AG08395 (cell line): ENCODE measurements around the gene TSHB.
A peak's percentile ranks its signal among the peaks of the same experiment; 100 is the strongest.
"Not testable (repeated sequence)": the region's sequence is repeated elsewhere in the genome, so short reads cannot be mapped to it uniquely, and the experiment has no call there.

ENCODE experiments used
- DNase-seq: peaks from one replicate; pipeline ENCODE4 v3.0.0; 2012; ENCODE audit warnings: mixed read lengths, low spot score

Gene TSHB

DNA sequence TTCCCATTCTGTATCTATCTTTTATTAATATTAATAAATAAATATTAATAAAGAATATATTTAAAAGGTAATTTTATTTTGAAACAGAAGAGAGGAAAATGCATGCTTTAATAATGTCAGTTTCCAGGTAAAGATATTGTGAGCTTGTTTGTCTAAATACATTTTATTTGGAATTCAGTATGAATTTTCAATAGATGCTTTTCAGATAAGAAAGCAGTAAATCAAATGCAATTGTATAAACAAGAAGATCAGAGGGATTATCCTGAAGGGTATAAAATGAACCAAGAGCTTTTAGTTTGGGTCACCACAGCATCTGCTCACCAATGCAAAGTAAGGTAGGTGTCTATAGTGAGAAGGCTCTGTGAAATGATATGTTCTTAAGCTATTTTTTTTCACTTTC, at the start of gene TSHB:
TSS of gene TSHB (plus strand) at position 301 of the 400 bp plus-strand sequence. CDS start 3,537 bp downstream, outside the sequence.
- no peak for DNase-seq

GRCh38 chr1:114982251-114982650, 47.4 kb upstream of the TSHB start:
- DNase-seq = no peak

DNA sequence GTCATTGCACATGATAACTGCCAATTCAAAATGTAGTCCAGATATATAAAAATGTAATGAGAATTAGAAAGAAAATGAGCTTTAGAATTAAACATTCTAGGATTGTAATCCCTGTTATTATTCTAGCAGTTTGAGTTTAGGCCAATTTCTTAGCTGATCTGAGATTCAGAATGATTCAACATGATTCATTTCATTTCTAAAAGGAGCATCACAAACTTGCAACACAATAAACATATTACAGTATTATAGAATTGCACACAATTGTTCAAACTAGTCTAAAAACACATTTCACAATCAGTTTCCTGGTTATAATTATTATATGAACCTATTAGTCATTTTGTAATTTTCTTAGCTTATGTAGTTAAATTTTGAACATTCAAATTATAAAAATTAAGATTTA, 43.3 kb upstream of the TSHB start:
- DNase-seq = peak; percentile 33

DNA sequence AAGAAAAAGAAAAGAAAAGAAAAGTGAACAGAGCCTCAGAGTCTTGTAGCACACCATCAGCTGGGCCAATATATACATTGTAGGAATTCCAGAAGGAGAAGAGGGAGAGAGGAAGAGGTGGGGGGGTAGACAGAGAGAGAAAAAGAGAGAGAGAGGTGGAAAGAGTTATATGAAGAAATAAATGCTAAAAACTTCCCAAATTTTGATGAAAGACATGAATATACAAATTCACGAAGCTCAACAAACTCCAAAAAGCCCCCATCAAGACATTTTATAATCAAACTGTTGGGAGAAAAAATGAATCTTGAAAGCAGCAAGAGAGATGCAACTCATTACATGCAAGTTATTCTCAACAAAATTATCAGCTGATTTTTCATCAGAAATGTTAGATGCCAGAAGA, 41.5 kb upstream of the TSHB start:
- DNase-seq = no peak

DNA sequence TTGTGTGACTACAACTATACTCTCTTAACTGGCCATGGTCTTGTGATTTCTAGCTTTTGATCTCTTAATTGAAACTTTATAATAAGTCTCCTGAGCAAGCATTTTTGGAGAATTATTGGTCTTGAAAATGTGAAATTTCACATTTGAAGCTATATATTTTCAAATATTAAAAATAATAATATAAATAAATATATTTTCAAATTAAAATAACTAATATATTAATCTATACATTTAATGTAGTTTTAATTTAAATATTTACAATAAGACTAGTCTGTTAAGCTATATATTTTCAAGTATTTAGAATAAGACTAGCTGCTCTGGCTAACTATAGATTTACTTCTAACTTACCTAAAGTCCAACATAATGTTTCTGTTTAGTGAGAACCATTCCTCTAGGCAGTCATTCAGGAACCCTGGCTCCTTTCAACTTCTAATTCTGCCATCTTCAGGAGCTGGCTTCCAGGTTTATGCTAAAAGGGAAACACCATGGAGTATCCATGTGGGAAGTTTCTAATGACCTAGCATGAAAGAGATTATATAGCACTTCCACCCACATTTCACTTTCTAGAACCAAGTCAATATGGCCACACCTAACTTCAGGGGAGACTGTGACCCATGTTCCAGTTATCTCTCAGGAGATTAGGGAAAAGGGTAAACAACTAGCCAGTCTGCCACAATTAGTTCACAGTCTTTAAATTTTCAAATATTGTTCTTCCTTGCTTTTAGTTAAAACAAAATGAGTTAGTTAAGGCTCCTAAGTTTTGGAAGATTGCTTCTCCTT, 31.9 kb upstream of the TSHB start:
- no peak for DNase-seq

DNA sequence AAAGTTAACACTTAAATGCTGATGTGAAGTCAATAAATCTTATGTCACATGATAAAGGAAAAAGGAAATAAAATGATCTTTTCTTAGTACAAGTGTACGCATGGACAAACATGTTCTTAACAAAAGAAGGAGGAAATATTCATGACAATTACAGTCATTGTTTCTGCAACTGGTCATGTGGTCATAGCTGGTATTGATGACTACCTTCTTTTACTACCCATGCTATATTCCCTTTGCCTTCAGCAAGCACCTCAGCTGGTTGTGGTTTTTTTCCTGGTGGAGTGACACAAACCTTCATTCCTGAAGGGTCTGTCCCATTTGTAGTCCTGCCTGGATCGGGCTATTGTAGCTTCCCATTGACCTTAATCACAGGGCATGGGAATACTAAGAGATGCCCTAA, 23.4 kb upstream of the TSHB start:
- no peak for DNase-seq

DNA sequence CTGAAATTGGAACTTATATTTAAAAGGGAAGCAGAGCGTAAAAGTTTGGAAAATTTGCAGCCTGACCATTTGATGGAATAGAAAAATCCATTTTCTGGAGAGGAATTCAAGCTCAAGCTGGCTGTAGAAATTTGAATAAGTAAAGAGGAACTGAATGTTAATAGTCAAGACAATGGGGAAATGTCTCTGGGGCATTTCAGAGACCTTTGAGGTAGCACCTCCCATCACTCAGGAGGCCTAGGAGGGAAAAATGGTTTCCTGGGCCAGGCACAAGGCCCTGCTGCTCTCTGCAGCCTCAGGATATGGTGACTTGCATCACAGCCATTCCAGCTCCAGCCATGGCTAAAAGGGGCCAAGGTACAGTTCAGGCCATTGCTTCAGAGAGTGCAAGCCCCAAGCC, 17.6 kb upstream of the TSHB start:
- no peak for DNase-seq

- DNase-seq = no peak
Measured at GRCh38 chr1:115012434-115012833, 17.2 kb upstream of the TSHB start.

DNA sequence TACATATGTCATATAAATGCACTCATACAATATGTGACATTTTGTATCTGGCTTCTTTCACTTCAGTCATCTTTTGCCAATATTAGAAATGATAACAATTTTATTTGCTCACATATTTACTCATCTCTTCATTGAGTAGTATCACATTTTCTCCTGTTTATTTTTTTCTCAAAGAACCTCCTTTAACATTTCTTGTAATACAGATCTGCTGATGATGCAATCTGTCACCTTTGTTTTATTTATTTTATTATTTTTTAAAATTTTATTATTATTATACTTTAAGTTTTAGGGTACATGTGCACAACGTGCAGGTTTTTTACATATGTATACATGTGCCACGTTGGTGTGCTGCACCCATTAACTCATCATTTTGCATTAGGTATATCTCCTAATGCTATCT, 15.8 kb upstream of the TSHB start:
- no peak for DNase-seq

GRCh38 chr1:115019549-115019948, 10.1 kb upstream of the TSHB start:
- DNase-seq = not testable (repeated sequence)

GRCh38 chr1:115021145-115021544, 8.5 kb upstream of the TSHB start:
- no peak for DNase-seq

DNA sequence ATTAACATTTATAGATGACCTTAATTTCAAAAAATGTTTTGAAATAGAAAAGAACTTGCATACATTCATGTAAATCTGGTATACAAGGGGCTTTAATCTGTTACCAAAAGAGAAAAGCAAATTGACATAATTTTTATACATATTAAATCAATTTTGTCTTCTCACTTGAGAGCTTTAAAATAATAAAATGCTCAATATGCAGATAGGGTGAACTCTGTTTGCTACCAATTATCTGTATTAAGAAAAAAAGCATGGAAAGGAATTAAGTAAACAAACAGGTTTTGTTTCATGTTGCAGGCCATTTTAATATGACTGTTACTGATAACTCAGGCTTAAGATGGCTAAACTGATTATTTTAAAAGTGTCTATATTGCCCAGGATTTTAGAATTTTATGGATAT, 6.0 kb upstream of the TSHB start:
- no peak for DNase-seq

GRCh38 chr1:115031595-115031994, 2.0 kb downstream of the TSHB start:
- no peak for DNase-seq

DNA sequence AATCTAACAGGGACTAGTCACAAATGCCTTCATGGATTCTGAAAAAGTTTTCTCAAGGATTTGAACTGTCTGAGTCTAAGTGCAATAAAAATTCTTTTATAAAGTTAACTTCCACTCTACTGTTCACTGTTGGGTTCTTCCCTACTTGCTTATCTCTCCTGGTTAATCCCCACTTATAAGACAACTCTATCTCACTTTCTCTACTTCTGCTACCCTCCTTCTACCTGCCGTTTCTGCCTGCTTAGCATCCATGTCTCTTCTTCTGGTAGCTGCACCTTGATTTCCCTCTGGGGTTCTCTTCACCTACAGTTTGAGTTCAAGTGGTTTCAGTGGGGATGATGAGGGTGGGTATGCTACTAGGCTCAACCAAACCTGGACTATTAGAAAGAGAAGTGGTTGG, 6.0 kb downstream of the TSHB start:
- DNase-seq = no peak

DNA sequence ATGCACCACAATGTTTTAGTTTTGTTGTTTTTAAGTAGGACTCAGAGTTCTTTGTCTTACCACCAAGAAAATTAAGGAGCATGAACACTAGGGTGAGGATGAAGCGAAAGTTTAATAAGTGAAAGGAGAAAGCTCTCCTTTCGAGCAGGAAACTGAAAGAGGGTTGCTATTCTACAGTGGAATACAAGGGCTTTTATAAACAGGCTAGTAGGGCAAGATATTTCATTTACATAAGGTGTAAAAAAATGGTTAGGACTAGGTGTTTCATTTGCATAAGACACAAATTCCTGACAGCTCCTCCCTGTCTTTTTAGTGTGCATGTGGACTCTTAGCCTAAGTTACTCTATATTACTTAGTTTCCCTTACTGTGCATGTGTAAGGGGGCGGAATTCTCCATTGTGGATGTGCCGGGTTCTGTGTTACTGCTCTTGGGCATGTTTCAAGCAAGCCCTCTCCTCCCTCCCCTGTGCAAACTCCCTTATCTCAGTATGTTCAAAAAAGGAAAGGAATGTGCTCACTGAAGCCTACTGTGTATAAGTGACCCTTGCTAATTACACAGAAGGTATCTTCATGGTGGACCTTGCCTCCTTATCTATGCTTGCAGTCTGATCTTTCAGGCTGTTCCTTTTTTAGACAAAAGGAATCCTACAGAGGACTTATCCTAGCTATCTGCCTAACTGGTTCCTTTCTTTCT, 7.3 kb downstream of the TSHB start:
- DNase-seq = no peak

- DNase-seq = no peak
Measured at GRCh38 chr1:115040501-115040900, 10.9 kb downstream of the TSHB start.

GRCh38 chr1:115041654-115042053, 12.0 kb downstream of the TSHB start:
- no peak for DNase-seq

- DNase-seq = no peak
Measured at GRCh38 chr1:115046751-115047150, 17.1 kb downstream of the TSHB start.

DNA sequence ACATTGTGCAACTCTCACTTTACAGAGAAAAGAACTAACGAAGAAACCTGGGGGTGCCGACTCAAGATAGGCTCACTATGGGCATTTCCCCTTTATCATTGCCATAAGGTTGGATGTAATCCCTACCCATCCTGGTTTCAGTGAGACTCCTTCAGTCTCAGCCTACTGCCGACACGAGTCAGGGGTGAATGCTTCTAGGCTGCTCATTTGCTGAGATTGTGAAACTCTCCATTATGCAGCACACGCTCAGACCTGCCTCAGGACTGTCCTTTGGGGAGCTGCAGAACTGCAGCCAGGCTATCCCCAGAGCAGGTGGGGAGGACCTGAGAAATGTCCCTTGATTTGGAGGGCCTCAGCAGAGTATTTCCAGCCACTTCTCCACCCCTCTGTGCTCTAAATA, 22.2 kb downstream of the TSHB start:
- DNase-seq = no peak

DNA sequence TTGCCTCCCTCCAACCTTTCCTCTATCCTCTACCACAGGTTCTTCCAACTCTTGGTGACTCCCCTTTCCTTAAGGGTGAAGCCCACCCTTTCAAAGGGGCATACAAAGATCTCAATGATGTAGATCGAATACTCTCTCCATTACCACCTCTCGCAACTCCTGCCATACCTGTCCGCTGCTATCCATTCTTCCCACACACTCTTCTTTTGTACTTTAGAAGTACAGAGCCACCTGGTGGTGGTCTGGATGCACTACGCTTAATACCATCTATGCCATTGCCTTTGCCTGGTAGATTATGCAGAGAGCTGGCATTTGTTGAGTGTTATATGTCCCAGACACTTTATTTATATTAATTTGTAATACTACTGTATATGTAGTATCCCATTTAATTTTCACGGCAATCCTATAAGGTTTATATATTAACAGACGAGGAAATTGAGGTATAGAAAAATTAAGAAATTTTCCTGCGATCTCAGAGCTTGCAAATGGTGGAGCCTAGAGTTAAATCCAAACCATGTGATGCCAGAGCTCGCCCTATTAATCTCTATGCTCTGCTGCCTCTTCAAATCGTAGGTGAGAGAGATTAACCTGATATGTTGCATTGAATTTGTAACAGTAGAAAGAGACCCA, 22.9 kb downstream of the TSHB start:
- DNase-seq = peak; percentile 75

DNA sequence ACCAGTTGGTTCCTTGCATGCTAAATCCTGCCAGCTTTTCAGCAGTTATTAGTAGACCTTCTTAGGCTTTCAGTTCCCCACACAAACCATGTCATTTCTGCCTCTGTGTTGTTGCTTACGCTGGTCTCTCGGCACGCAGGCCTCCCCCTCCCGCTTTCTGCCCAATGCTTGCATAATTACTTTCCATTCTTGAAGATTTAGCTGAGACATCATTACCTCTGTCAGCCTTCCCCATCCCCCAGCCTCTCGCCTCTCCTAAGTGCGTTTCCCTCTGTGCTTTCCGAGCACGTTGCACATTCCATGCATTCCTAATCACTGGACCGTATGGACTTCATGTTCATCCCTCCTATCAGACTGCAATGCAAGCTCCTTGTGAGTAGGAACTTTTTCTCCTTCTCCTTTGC, 26.8 kb downstream of the TSHB start:
- DNase-seq = peak; percentile 66

DNA sequence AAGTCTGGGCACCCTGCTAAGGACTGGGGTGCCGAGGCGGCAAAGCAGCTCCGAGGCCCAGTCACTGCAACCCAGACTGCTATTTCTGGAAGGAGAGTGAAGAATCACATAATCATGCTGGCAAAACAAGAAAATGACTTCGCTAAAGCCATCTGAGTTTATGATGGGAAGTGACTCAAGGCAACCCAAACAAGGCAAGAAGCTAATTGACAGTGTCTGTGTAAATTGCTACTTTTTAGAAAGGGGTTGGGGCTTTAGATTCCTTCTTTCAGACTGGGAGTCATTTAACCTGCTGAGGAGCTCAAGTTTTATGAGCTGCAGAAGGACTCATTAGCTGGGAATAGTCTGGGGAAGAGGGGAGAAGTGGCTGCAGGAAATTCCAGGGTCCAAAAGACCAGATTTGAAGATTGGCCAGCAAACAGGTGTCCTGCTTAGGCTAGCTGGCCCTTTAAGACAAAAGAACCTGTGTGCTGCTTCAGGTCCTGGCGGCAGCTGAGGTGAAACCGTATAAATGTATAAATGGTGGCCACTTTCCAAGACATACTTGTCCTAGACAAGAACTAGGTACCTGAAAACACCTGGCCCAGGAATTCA, 28.1 kb downstream of the TSHB start:
- no peak for DNase-seq

DNA sequence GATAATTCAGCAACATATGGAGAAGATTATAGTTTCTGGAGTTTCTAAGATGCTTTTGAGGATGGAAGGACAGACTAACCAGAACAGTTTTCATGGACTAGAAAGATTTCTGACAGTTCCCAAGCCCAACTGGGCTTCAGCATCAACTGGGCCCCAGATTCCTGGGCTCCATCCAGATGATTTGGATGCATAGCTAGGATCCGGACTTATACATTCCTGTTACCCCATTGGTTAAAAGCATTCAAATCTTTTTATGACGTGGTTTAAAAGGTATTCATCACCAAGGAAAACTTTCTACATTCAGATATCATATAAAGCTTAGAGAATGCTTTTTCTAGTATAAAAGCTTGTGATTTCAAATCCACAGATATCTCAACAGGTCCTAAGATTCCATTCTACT, 29.7 kb downstream of the TSHB start:
- no peak for DNase-seq
